Upper lobe of left lung (tissue), 6 donors: Measurements from ENCODE around the gene IPO8. TPM values are rescaled to one million over a fixed set of nuclear protein-coding genes. Genes with fewer than 3 reads are reported as not detected.
"Not testable (repeated sequence)": the region's sequence is repeated elsewhere in the genome, so short reads cannot be mapped to it uniquely, and the experiment has no call there.

ENCODE experiments used
- ATAC-seq, 2 donors: fragments of 200-7000 bp; cut with Tn5 transposase; one replicate each; pipeline ENCODE4 v1.9.1; 2022; ENCODE audit warnings: mild to moderate bottlenecking in 2 of 2, moderate library complexity in 2 of 2; ENCODE audit not compliant: low FRiP score in 2 of 2
- DNase-seq, 2 donors: peaks; one replicate each; pipeline ENCODE4 v3.0.0-alpha.2; 2019 to 2020
- H3K27ac ChIP-seq, 4 donors: fragments of 200-600 bp; sonication (generic); one replicate each; pipeline ENCODE4 v1.5.1; 2016 to 2019
- H3K27me3 ChIP-seq, 4 donors: fragments of 200-600 bp; sonication (generic); one replicate each; pipeline ENCODE4 v1.5.1; 2017 to 2019
- H3K36me3 ChIP-seq, 4 donors: fragments of 200-600 bp; sonication (generic); one replicate each; pipeline ENCODE4 v1.5.1; 2016 to 2019
- H3K4me1 ChIP-seq, 4 donors: fragments of 200-600 bp; sonication (generic); one replicate each; pipeline ENCODE4 v1.5.1; 2018 to 2019
- H3K4me3 ChIP-seq, 4 donors: fragments of 200-600 bp; sonication (generic); one replicate each; pipeline ENCODE4 v1.5.1; 2017 to 2019; ENCODE audit warnings: mild to moderate bottlenecking in 2 of 4, moderate library complexity in 1 of 4
- H3K9me3 ChIP-seq, 4 donors: fragments of 200-600 bp; sonication (generic); one replicate each; pipeline ENCODE4 v1.5.1; 2018 to 2019
- EP300 ChIP-seq, 4 donors: sonication (generic); formaldehyde crosslinking; IDR thresholded peaks; one replicate each; pipeline ENCODE4 v1.5.1; 2017; ENCODE audit warnings: antibody characterized with exemption in 4 of 4, control low read depth in 2 of 4
- POLR2A ChIP-seq, 4 donors: fragments of 450-650 bp; IDR thresholded peaks; one replicate each; pipeline ENCODE4 v1.5.1; 2016 to 2017; ENCODE audit warnings: antibody characterized with exemption in 4 of 4, mild to moderate bottlenecking in 2 of 4
- POLR2AphosphoS5 ChIP-seq, 2 donors: sonication (generic); formaldehyde crosslinking; IDR thresholded peaks; one replicate each; pipeline ENCODE4 v1.5.1; 2017; ENCODE audit warnings: antibody characterized with exemption in 2 of 2
- WGBS, 2 donors: methylation state at CpG; one replicate each; pipeline ENCODE4 v1.1.5; 2017 to 2018; 5-methylcytosine and 5-hydroxymethylcytosine counted together
- total RNA-seq, 6 donors: library from RNA; depleted of rRNA in 4 of 6; stranded (reverse); fragments of >200 nt in 4 of 6; gene quantifications; one replicate each; pipeline versions ENCODE4 v1.1.0 to v1.2.1, GENCODE V29; 2016 to 2021
- TF ChIP-seq, protein P1 (sequence below), 6 experiments: fragments of 450-650 bp in 4 of 6; fragments of 200-600 bp in 2 of 6; sonication (generic) in 2 of 6; IDR thresholded peaks; one replicate each; pipeline ENCODE4 v1.5.1; 2016 to 2019; ENCODE audit warnings: antibody characterized with exemption in 6 of 6
- donor health status: DM: no; HTN: no; CAD: no; lungs with moderate emphysema.
- donor health status: DM: no; HTN: yes; CAD: no; lungs with severe emphysema.

IPO8 gene
- total RNA-seq, 6 donors from 2014 or later, result 20.4 to 68.1 (median 48.0) TPM

DNA sequence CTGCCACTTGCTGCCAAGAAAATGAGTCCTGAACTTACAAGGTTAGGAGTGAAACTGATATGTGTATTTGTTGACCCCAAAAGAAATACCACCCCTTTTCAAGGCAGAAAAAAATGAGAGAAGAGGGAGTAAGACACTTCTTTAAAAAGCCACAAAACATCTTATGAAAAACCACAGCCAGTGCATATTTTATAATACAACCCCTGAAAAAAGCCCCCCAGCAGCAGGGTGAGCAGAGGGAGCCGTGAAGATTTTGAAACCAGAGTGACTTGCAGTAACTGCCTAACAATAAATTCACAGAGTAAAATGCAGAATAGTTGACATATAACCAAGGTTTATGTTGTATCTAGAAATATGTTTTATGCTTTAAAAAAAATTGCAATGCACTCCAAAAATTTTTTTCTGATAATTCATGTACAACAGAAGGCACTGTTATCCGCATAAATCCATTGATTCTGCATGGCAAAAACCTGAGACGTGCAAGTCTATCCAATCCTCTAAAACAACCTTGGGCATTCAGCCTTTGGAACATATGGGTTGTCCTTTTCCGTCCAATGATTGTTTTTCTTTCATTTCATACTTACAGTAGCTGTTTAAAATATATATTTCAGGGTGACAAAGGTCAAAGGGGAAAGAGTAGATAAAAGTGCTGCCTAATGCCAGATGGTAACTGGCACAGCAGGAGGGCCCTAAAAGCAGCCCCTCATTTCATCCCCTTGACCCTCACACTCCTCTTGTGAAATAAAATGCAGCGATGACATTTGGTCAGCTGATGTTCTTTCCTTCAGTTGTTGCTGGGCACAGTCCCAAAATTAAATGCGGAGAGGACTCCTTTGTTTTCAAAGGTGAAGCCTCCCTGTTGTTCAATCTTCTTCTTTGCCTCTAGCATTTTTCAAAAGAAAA is 65.3 kb downstream of the IPO8 start:
- 75 to 87% methylated on average over 6 of the region's 6 CpGs for WGBS, 2 donors
- DNase-seq (no peak), ATAC-seq (no peak)
- peaks cover 4 to 45% (median 23%) of the 10 kb centered on the region in 4 donors for H3K36me3 ChIP-seq
- H3K27ac ChIP-seq, result no peak overlapping the region
- no peak for TF ChIP-seq POLR2A (IDR thresholded peaks at IDR 0.05)
- TF ChIP-seq, protein P1, sequence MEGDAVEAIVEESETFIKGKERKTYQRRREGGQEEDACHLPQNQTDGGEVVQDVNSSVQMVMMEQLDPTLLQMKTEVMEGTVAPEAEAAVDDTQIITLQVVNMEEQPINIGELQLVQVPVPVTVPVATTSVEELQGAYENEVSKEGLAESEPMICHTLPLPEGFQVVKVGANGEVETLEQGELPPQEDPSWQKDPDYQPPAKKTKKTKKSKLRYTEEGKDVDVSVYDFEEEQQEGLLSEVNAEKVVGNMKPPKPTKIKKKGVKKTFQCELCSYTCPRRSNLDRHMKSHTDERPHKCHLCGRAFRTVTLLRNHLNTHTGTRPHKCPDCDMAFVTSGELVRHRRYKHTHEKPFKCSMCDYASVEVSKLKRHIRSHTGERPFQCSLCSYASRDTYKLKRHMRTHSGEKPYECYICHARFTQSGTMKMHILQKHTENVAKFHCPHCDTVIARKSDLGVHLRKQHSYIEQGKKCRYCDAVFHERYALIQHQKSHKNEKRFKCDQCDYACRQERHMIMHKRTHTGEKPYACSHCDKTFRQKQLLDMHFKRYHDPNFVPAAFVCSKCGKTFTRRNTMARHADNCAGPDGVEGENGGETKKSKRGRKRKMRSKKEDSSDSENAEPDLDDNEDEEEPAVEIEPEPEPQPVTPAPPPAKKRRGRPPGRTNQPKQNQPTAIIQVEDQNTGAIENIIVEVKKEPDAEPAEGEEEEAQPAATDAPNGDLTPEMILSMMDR (IDR thresholded peaks at IDR 0.05), result no peak
- no peak for TF ChIP-seq POLR2AphosphoS5 (IDR thresholded peaks at IDR 0.05)
- TF ChIP-seq EP300 (IDR thresholded peaks at IDR 0.05), result no peak
- H3K27me3 ChIP-seq, result no peaks in the 10 kb centered on the region
- H3K9me3 ChIP-seq, result no peaks in the 10 kb centered on the region
- H3K4me1 ChIP-seq, result no peaks in the 10 kb centered on the region
- H3K4me3 ChIP-seq, result no peak overlapping the region

DNA sequence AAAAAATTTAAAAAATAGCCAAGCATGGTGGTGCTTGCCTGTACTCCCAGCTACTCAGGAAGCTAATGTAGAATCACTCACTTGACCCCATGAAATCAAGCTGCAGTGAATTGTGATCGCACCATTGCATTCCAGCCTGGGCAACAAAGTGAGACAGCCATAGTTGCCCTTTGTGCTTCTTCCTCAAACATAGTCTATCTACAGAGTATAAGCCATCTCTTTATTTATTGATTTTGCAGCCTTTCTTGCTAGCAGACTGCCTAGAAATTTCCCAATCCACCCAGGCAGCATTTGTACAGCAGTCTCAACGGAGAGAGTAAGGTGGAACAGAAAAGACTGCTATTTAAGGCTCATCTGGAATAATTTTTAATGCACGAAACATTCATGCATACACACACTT is 68.8 kb downstream of the IPO8 start:
- Histone ChIP-seq H3K4me1 (no peaks in the 10 kb centered on the region), H3K27me3 (no peaks in the 10 kb centered on the region), H3K9me3 (no peaks in the 10 kb centered on the region), H3K4me3 (no peak overlapping the region), H3K36me3 (peaks cover 4 to 25% (median 18%) of the 10 kb centered on the region in 4 donors), H3K27ac (no peak overlapping the region)
- ATAC-seq, result no peak
- TF ChIP-seq POLR2A (IDR thresholded peaks at IDR 0.05) (no peak), POLR2AphosphoS5 (IDR thresholded peaks at IDR 0.05) (no peak), EP300 (IDR thresholded peaks at IDR 0.05) (no peak)
- TF ChIP-seq, protein P1 (IDR thresholded peaks at IDR 0.05), result no peak
- no peak for DNase-seq
- 96 to 100% methylated on average over 3 of the region's 3 CpGs for WGBS, 2 donors

DNA sequence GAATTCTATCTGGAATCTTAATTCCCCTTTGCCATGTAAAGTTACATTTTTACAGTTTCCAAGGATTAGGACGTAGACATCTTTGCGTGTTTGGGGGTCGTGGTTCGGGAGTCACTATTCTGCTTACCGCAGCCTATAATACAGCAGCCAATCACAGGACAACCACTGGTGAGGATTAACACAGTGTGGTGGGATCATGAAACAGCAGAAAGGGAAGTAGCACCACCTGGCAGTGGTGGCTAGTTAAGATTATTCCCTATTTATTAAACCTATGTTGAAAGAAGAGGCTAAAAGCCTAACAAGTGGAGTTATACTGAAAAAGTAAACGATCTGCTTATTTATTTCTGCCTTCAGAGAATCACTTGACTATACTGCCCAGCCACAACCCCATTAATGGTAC is 71.7 kb downstream of the IPO8 start:
- TF ChIP-seq POLR2AphosphoS5 (IDR thresholded peaks at IDR 0.05), result no peak
- TF ChIP-seq EP300 (IDR thresholded peaks at IDR 0.05), result no peak
- no peak for TF ChIP-seq POLR2A (IDR thresholded peaks at IDR 0.05)
- TF ChIP-seq, protein P1 (IDR thresholded peaks at IDR 0.05), result no peak
- Histone ChIP-seq H3K27ac (no peak overlapping the region), H3K27me3 (no peaks in the 10 kb centered on the region), H3K4me1 (no peaks in the 10 kb centered on the region), H3K9me3 (no peaks in the 10 kb centered on the region), H3K36me3 (peaks cover 0 to 3% (median under 1%) of the 10 kb centered on the region in 4 donors), H3K4me3 (no peak overlapping the region)
- DNase-seq, result no peak
- no peak for ATAC-seq
- 82 to 87% methylated on average over 6 of the region's 6 CpGs for WGBS, 2 donors

DNA sequence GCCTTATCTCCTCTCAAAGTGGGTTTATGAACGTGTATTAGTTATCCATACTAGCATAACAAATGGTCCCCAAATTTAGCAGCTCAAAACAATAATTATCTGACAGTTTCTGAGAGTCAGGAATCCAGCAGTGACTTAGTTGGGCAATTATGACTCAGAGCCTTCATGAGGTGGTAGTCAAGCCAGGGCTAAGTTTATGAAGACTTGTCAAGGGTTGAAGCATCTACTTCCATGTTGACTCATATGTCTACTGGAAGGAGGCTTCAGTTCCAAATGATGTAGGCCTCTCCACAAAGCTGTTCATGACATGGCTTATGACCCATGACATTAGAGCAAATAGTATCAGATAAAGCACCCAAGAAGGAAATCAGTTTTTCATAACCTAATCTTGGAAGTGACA is 73.2 kb downstream of the IPO8 start:
- H3K4me1 ChIP-seq, result no peaks in the 10 kb centered on the region
- no peak for TF ChIP-seq EP300 (IDR thresholded peaks at IDR 0.05)
- no peak for TF ChIP-seq POLR2A (IDR thresholded peaks at IDR 0.05)
- TF ChIP-seq POLR2AphosphoS5 (IDR thresholded peaks at IDR 0.05), result no peak
- TF ChIP-seq, protein P1 (IDR thresholded peaks at IDR 0.05), result no peak
- H3K36me3 ChIP-seq, result no peaks in the 10 kb centered on the region
- no peaks in the 10 kb centered on the region for H3K9me3 ChIP-seq
- 66 to 82% methylated on average over 1 of the region's 1 CpG for WGBS, 2 donors
- H3K4me3 ChIP-seq, result no peak overlapping the region
- no peak for ATAC-seq
- DNase-seq, result no peak
- no peak overlapping the region for H3K27ac ChIP-seq
- H3K27me3 ChIP-seq, result no peaks in the 10 kb centered on the region

DNA sequence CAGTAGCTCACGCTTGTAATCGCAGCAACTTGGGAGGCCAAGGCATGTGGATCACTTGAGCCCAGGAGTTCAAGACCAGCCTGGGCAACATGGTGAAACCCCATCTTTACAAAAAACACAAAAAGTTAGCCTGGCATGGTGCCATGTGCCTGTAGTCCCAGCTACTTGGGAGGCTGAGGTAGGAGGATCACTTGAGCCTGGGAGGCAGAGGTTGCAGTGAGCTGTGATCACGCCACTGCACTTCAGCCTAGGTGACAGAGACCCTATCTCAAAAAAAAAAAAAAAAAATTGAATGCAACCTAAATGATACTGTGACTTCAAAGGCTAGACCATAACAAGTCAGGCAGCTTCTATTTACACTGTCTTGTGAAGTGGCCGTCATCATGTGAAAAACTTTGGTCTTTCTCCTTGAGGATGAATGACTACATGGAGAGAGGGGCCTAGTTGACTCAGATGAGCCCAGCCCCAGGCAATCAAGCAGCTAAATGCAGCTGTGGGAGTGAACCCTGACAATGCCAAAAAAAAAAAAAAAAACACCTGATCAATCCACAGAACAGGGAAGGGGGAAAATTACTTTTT is 73.9 kb downstream of the IPO8 start:
- WGBS, 2 donors, result 95 to 100% methylated on average over 4 of the region's 4 CpGs
- not testable (repeated sequence) for H3K27ac ChIP-seq, H3K4me3 ChIP-seq, ATAC-seq, H3K36me3 ChIP-seq, H3K9me3 ChIP-seq, DNase-seq, H3K27me3 ChIP-seq, H3K4me1 ChIP-seq
